Uterus (tissue), 2 donors: ENCODE measurements around the gene SERP2.

Experiments
- CTCF ChIP-seq, 4 experiments: fragments of 200-600 bp in 2 of 4; fragments of 450-650 bp in 2 of 4; sonication (generic) in 2 of 4; IDR thresholded peaks; one replicate each; pipeline ENCODE4 v1.5.1; 2016 to 2019; ENCODE audit warnings: antibody characterized with exemption in 4 of 4, mild to moderate bottlenecking in 2 of 4, moderate library complexity in 1 of 4
- POLR2A ChIP-seq, 2 donors: fragments of 450-650 bp; IDR thresholded peaks; one replicate each; pipeline ENCODE4 v1.6.1; 2016; ENCODE audit warnings: antibody characterized with exemption in 2 of 2, mild to moderate bottlenecking in 1 of 2, moderate library complexity in 1 of 2

GRCh38 chr13:44406617-44407016 lies 33.0 kb downstream of the SERP2 start:
- TF ChIP-seq CTCF (IDR thresholded peaks at IDR 0.05) (no peak), POLR2A (IDR thresholded peaks at IDR 0.05) (no peak)
